K562 (cell line): ENCODE data around the gene USP10. TPM values are rescaled to one million over a fixed set of nuclear protein-coding genes. Genes with fewer than 3 reads are reported as not detected.

ENCODE experiments used
- ATAC-seq: fragments of 200-7000 bp; cut with Tn5 transposase; 3 replicates; pipeline ENCODE4 v1.9.1; 2020; ENCODE audit warnings: moderate library complexity
- BruUV-seq: library from RNA; stranded (reverse); fragments of 400-500 nt; replicated peaks from 2 replicates; lab custom pipeline; 2021; lab: Mats Ljungman, UMichigan
- CTCF ChIA-PET: fragments of 300-600 bp; formaldehyde crosslinking; extraction: SDS; loops from one replicate; lab custom pipeline; 2021; ENCODE audit warnings: low intra/inter-chr PET ratio; lab: Yijun Ruan, JAX
- POLR2A ChIA-PET: fragments of 300-600, 350-650 bp; sonication (Branson Sonifier 250); formaldehyde crosslinking; extraction: SDS; loops from one replicate; lab custom pipeline; 2021; ENCODE audit warnings: antibody characterized with exemption, inconsistent platforms; lab: Yijun Ruan, JAX
- DNase-seq, 4 experiments: peaks; one replicate each; pipeline versions ENCODE4 v3.0.0 to v3.0.0-alpha.2; 2011 to 2018; ENCODE audit warnings: low spot score in 3 of 4, mixed read lengths in 3 of 4; ENCODE audit errors: extremely low read depth in 1 of 4
- FAIRE-seq: peaks from 2 replicates; lab custom pipeline; 2011; peaks lifted over from hg19 to GRCh38; lab: Jason Lieb, UNC
- H2AFZ ChIP-seq: 2 replicates; pipeline ENCODE4 v1.6.0; 2011; ENCODE audit warnings: low read depth, low read length, control low read depth, inconsistent platforms
- H3K27ac ChIP-seq: fragments of 200-600 bp; 3 replicates; pipeline ENCODE4 v1.8.0; 2011; ENCODE audit warnings: low read depth, mild to moderate bottlenecking, control low read depth, inconsistent platforms, low read length, moderate library complexity, mixed read lengths; ENCODE audit errors: extremely low read depth
- H3K27me3 ChIP-seq, 2 experiments: fragments of 300-600 bp in 1 of 2; 2 replicates in 1 of 2; 3 replicates in 1 of 2; pipeline versions ENCODE4 v1.6.0 to v1.8.0; 2011; ENCODE audit warnings: inconsistent platforms in 2 of 2, low read length in 2 of 2, mild to moderate bottlenecking in 1 of 2, mixed read lengths in 1 of 2, moderate library complexity in 1 of 2; ENCODE audit not compliant: control insufficient read depth in 2 of 2, insufficient read depth in 2 of 2
- H3K36me3 ChIP-seq: fragments of 300-600 bp; 3 replicates; pipeline ENCODE4 v1.8.0; 2011; ENCODE audit warnings: mild to moderate bottlenecking, low read length, inconsistent platforms; ENCODE audit not compliant: control insufficient read depth, insufficient read depth
- H3K4me1 ChIP-seq, 2 experiments: fragments of 200-600 bp in 1 of 2; replicated peaks in 1 of 2; 2 replicates in 1 of 2; 3 replicates in 1 of 2; pipeline versions ENCODE4 v1.5.1 to v1.8.0; 2011; ENCODE audit warnings: inconsistent platforms in 2 of 2, low read length in 2 of 2, mild to moderate bottlenecking in 1 of 2, mixed read lengths in 1 of 2, moderate library complexity in 1 of 2; ENCODE audit not compliant: control insufficient read depth in 2 of 2, insufficient read depth in 2 of 2
- H3K4me2 ChIP-seq: 2 replicates; pipeline ENCODE4 v1.6.1; 2011; ENCODE audit warnings: low read length, control low read depth, inconsistent platforms, mixed read lengths; ENCODE audit not compliant: insufficient read depth
- H3K4me3 ChIP-seq: fragments of 200-600 bp; sonication (generic), shearing (Covaris generic); 2 replicates; pipeline ENCODE4 v1.5.1; 2016; ENCODE audit warnings: control low read depth, inconsistent platforms
- H3K79me2 ChIP-seq: fragments of 200-600 bp; 3 replicates; pipeline ENCODE4 v1.8.0; 2011; ENCODE audit warnings: low read length, inconsistent platforms; ENCODE audit not compliant: control insufficient read depth, insufficient read depth
- H3K9ac ChIP-seq, 2 experiments: 2 replicates each; pipeline versions ENCODE4 v1.6.0 to v1.6.1; 2011; ENCODE audit warnings: low read depth in 2 of 2, low read length in 2 of 2, control low read depth in 1 of 2, inconsistent platforms in 1 of 2, mild to moderate bottlenecking in 1 of 2, mixed read lengths in 1 of 2; ENCODE audit not compliant: insufficient read depth in 1 of 2
- H3K9me1 ChIP-seq: one replicate; pipeline ENCODE4 v1.6.0; 2011; ENCODE audit warnings: inconsistent platforms, mild to moderate bottlenecking, low read length, moderate library complexity; ENCODE audit not compliant: control insufficient read depth, insufficient read depth
- H3K9me3 ChIP-seq: replicated peaks from 2 replicates; pipeline ENCODE4 v1.5.1; 2011; ENCODE audit warnings: low read depth, low read length, inconsistent platforms; ENCODE audit not compliant: control insufficient read depth, insufficient read depth
- H4K20me1 ChIP-seq: replicated peaks from 2 replicates; pipeline ENCODE4 v1.6.1; 2011; ENCODE audit warnings: low read length, inconsistent platforms, mixed read lengths; ENCODE audit not compliant: control insufficient read depth, insufficient read depth
- CEBPG ChIP-seq, 3 experiments: fragments of 200-800 bp in 1 of 3; sonication (Bioruptor generic) in 1 of 3; sonication (generic) in 1 of 3; formaldehyde crosslinking in 1 of 3; IDR thresholded peaks in 2 of 3; conservative IDR thresholded peaks in 1 of 3; 2 replicates each; pipeline versions ENCODE4 v1.6.1 to v1.8.0; 2016 to 2022; ENCODE audit warnings: missing compliant biosample characterization in 2 of 3, missing genetic modification characterization in 2 of 3, mild to moderate bottlenecking in 1 of 3, missing genetic modification reagents in 1 of 3
- ETV5 ChIP-seq: sonication (generic); formaldehyde crosslinking; IDR thresholded peaks from 2 replicates; pipeline ENCODE4 v1.4.0; 2020; ENCODE audit warnings: low read depth, mild to moderate bottlenecking, missing genetic modification reagents
- GTF2E2 ChIP-seq: fragments of 200-800 bp; sonication (Bioruptor generic); IDR thresholded peaks from 2 replicates; pipeline ENCODE4 v1.6.1; 2016; ENCODE audit warnings: missing genetic modification characterization, missing compliant biosample characterization
- HSF4 ChIP-seq: fragments of 250-450 bp; sonication (Bioruptor Pico); IDR thresholded peaks from 2 replicates; pipeline ENCODE4 v2.1.2; 2022; ENCODE audit warnings: mild to moderate bottlenecking, moderate library complexity, borderline replicate concordance
- LCOR ChIP-seq: sonication (generic); formaldehyde crosslinking; IDR thresholded peaks from 2 replicates; pipeline ENCODE4 v1.8.0; 2022; ENCODE audit warnings: mild to moderate bottlenecking, missing genetic modification reagents
- NELFE ChIP-seq: IDR thresholded peaks from 2 replicates; pipeline ENCODE4 v1.6.1; 2011; ENCODE audit warnings: mild to moderate bottlenecking; ENCODE audit not compliant: insufficient read depth, insufficient read length
- TAF9B ChIP-seq: fragments of 450-650 bp; IDR thresholded peaks from 2 replicates; pipeline ENCODE4 v1.6.1; 2018; ENCODE audit warnings: mild to moderate bottlenecking; ENCODE audit not compliant: partially characterized antibody
- ZBTB9 ChIP-seq: fragments of 450-650 bp; formaldehyde crosslinking; IDR thresholded peaks from 2 replicates; pipeline ENCODE4 v1.4.0; 2020; ENCODE audit warnings: mild to moderate bottlenecking, moderate library complexity
- ZNF146 ChIP-seq: IDR thresholded peaks from one replicate; pipeline ENCODE4 v1.6.1; 2018; ENCODE audit warnings: missing compliant biosample characterization; ENCODE audit not compliant: unreplicated experiment
- ZNF57 ChIP-seq: fragments of 450-650 bp; formaldehyde crosslinking; IDR thresholded peaks from 2 replicates; pipeline ENCODE4 v1.4.0; 2020; ENCODE audit warnings: mild to moderate bottlenecking, moderate library complexity
- WGBS: fragments of 100-300 bp; shearing (Covaris generic); methylation state at CpG from one replicate; pipeline ENCODE4 v1.1.6; 2016; ENCODE audit warnings: low coverage, mixed read lengths; ENCODE audit not compliant: insufficient coverage; ENCODE audit errors: missing lambda C conversion rate; 5-methylcytosine and 5-hydroxymethylcytosine counted together
- in situ Hi-C: fragments of 300-500 bp; cut with MboI; formaldehyde crosslinking; loops from 4 replicates; pipeline ENCODE4 v1.15.0; 2018; ENCODE audit warnings: inconsistent platforms, mixed read lengths
- intact Hi-C: fragments of 100-400 bp; cut with micrococcal nuclease; formaldehyde crosslinking; loops from 2 replicates; pipeline ENCODE4 v1.14.2; 2022
- polyA plus RNA-seq, 8 experiments: library from polyadenylated mRNA; depleted of rRNA in 4 of 8; stranded (reverse) in 5 of 8; unstranded in 3 of 8; fragments of >200 nt; fragmentation: Nextera tagmentation in 2 of 8; fragmentation: Illumina TruSeq in 1 of 8; extraction: Ambion mirVana in 2 of 8; extraction: Trizol in 1 of 8; gene quantifications; 2 replicates each; pipeline versions ENCODE4 v1.2.1 to v1.2.3, GENCODE V29; 2011 to 2014; ENCODE audit warnings: inconsistent platforms in 1 of 8, missing spikeins in 1 of 8
- total RNA-seq, 7 experiments: library from RNA; depleted of rRNA in 6 of 7; stranded (reverse); fragments of >200 nt in 6 of 7; fragmentation: Illumina TruSeq in 2 of 7; extraction: Trizol in 2 of 7; gene quantifications; 2 replicates each; pipeline versions ENCODE4 v1.2.1 to v1.2.3, GENCODE V29; 2011 to 2021; ENCODE audit warnings: low replicate concordance in 1 of 7
- TF ChIP-seq, protein P1 (sequence below): sonication (generic); formaldehyde crosslinking; IDR thresholded peaks from 2 replicates; pipeline ENCODE4 v1.8.1; 2023; ENCODE audit warnings: mild to moderate bottlenecking, missing genetic modification reagents
- TF ChIP-seq, protein P2 (sequence below): fragments of 250-450 bp; sonication (Bioruptor Pico); IDR thresholded peaks from 2 replicates; pipeline ENCODE4 v1.5.1; 2021; ENCODE audit warnings: mild to moderate bottlenecking
- TF ChIP-seq, protein P3 (sequence below): fragments of 450-650 bp; formaldehyde crosslinking; IDR thresholded peaks from 2 replicates; pipeline ENCODE4 v1.4.0; 2022; ENCODE audit warnings: missing genetic modification characterization

Gene USP10
- total and polyA plus RNA-seq, 9 of the 15 experiments (the other 6 are each of a cell fraction or from before 2014, with no cell fraction given): 61.7 to 197 (median 116) TPM

GRCh38 chr16:84794186-84794585 is 94.4 kb downstream of the USP10 start:
- H3K9me1 ChIP-seq: no peaks in the 10 kb centered on the region
- peaks cover 0 to 8% of the 10 kb centered on the region in 2 experiments; a peak in 2 of 5 replicates for H3K27me3 ChIP-seq
- CTCF ChIA-PET: no interaction called here
- no peak overlapping the region for H3K9ac ChIP-seq
- no peak for FAIRE-seq
- no peaks in the 10 kb centered on the region for H3K36me3 ChIP-seq
- no peak overlapping the region for H3K4me2 ChIP-seq
- H2AFZ ChIP-seq: no peak overlapping the region
- H3K9me3 ChIP-seq: no peaks in the 10 kb centered on the region
- WGBS: 17% methylated on average over 6 of the region's 6 CpGs
- H3K4me1 ChIP-seq: peaks cover 2 to 5% of the 10 kb centered on the region in 2 experiments; a peak in 2 of 5 replicates
- no peak overlapping the region for H3K4me3 ChIP-seq
- TF ChIP-seq ZBTB9 (CRISPR knock-in tag): no peak
- no peak for TF ChIP-seq ETV5 (CRISPR knock-in tag)
- TF ChIP-seq, protein P1, sequence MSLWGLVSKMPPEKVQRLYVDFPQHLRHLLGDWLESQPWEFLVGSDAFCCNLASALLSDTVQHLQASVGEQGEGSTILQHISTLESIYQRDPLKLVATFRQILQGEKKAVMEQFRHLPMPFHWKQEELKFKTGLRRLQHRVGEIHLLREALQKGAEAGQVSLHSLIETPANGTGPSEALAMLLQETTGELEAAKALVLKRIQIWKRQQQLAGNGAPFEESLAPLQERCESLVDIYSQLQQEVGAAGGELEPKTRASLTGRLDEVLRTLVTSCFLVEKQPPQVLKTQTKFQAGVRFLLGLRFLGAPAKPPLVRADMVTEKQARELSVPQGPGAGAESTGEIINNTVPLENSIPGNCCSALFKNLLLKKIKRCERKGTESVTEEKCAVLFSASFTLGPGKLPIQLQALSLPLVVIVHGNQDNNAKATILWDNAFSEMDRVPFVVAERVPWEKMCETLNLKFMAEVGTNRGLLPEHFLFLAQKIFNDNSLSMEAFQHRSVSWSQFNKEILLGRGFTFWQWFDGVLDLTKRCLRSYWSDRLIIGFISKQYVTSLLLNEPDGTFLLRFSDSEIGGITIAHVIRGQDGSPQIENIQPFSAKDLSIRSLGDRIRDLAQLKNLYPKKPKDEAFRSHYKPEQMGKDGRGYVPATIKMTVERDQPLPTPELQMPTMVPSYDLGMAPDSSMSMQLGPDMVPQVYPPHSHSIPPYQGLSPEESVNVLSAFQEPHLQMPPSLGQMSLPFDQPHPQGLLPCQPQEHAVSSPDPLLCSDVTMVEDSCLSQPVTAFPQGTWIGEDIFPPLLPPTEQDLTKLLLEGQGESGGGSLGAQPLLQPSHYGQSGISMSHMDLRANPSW (CRISPR knock-in tag): no peak
- TF ChIP-seq LCOR: no peak
- TF ChIP-seq, protein P2, sequence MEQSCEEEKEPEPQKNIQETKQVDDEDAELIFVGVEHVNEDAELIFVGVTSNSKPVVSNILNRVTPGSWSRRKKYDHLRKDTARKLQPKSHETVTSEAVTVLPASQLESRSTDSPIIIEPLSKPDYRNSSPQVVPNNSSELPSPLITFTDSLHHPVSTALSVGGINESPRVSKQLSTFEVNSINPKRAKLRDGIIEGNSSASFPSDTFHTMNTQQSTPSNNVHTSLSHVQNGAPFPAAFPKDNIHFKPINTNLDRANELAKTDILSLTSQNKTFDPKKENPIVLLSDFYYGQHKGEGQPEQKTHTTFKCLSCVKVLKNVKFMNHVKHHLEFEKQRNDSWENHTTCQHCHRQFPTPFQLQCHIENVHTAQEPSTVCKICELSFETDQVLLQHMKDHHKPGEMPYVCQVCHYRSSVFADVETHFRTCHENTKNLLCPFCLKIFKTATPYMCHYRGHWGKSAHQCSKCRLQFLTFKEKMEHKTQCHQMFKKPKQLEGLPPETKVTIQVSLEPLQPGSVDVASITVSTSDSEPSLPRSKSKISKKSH: no peak
- TF ChIP-seq ZNF146 (CRISPR knock-in tag): no peak
- TF ChIP-seq, protein P3, sequence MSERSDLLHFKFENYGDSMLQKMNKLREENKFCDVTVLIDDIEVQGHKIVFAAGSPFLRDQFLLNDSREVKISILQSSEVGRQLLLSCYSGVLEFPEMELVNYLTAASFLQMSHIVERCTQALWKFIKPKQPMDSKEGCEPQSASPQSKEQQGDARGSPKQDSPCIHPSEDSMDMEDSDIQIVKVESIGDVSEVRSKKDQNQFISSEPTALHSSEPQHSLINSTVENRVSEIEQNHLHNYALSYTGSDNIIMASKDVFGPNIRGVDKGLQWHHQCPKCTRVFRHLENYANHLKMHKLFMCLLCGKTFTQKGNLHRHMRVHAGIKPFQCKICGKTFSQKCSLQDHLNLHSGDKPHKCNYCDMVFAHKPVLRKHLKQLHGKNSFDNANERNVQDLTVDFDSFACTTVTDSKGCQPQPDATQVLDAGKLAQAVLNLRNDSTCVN: no peak
- TF ChIP-seq HSF4 (CRISPR knock-in tag): no peak
- TF ChIP-seq GTF2E2: no peak
- TF ChIP-seq CEBPG (CRISPR knock-in tag; IDR thresholded peaks at IDR 0.05): no peak
- TF ChIP-seq CEBPG (tag; conservative IDR thresholded peaks at IDR 0.05 in 1 of 2, IDR thresholded peaks at IDR 0.05 in 1 of 2): no peak
- no peak for TF ChIP-seq ZNF57
- no peak for TF ChIP-seq TAF9B
- TF ChIP-seq NELFE: no peak
- TF ChIP-seq, all 486 proteins: peak for 0
- ATAC-seq (peak; percentile 44; the same call in 2 of the 3 replicates), DNase-seq (no peak)
- intact Hi-C loops (no loop called here), in situ Hi-C loops (no loop called here)
- POLR2A ChIA-PET: no interaction called here
- H3K79me2 ChIP-seq: no peaks in the 10 kb centered on the region
- no peaks in the 10 kb centered on the region for H4K20me1 ChIP-seq
- no TSS peak for BruUV-seq
- H3K27ac ChIP-seq: no peak overlapping the region
